Subcutaneous abdominal adipose tissue (tissue), 5 donors: ENCODE results near the gene ADAMTSL5.

ENCODE experiments used
- H3K27ac ChIP-seq: one replicate; pipeline ENCODE4 v1.7.0; 2013; ENCODE audit warnings: low read depth, mild to moderate bottlenecking, inconsistent platforms, low read length, moderate library complexity
- H3K27me3 ChIP-seq, 5 donors: one replicate each; pipeline ENCODE4 v1.7.0; 2013; ENCODE audit warnings: low read length in 5 of 5, inconsistent platforms in 1 of 5; ENCODE audit not compliant: control insufficient read depth in 5 of 5, insufficient read depth in 4 of 5
- H3K36me3 ChIP-seq, 5 donors: one replicate each; pipeline ENCODE4 v1.7.0; 2013; ENCODE audit warnings: low read length in 5 of 5; ENCODE audit not compliant: control insufficient read depth in 5 of 5, insufficient read depth in 5 of 5
- H3K4me1 ChIP-seq, 5 donors: one replicate each; pipeline ENCODE4 v1.7.0; 2013; ENCODE audit warnings: low read length in 5 of 5, mild to moderate bottlenecking in 3 of 5, moderate library complexity in 1 of 5; ENCODE audit not compliant: control insufficient read depth in 5 of 5, insufficient read depth in 5 of 5
- H3K4me3 ChIP-seq, 5 donors: one replicate each; pipeline ENCODE4 v1.7.0; 2013; ENCODE audit warnings: low read length in 5 of 5, low read depth in 1 of 5
- H3K9ac ChIP-seq, 5 donors: one replicate each; pipeline ENCODE4 v1.7.0; 2013; ENCODE audit warnings: low read length in 5 of 5, mild to moderate bottlenecking in 4 of 5, moderate library complexity in 3 of 5
- H3K9me3 ChIP-seq, 5 donors: one replicate each; pipeline ENCODE4 v1.7.0; 2013; ENCODE audit warnings: low read length in 5 of 5; ENCODE audit not compliant: control insufficient read depth in 5 of 5
- donor health status: healthy.
- donor health status: healthy.
- donor health status: healthy.
- donor health status: healthy.
- donor health status: healthy.

ADAMTSL5 gene

GRCh38 chr19:1507763-1508506, 4.9 kb downstream of the ADAMTSL5 start:
- H3K9me3 ChIP-seq: peaks cover 0 to 8% (median 6%) of the 10 kb centered on the region in 5 donors
- no peak overlapping the region for H3K9ac ChIP-seq
- peaks cover 18 to 44% (median 36%) of the 10 kb centered on the region in 5 donors for H3K27me3 ChIP-seq
- peaks cover 0 to 24% (median 18%) of the 10 kb centered on the region in 5 donors for H3K4me1 ChIP-seq
- H3K4me3 ChIP-seq: peak overlapping the region in 4 of 5 donors; percentile 40 to 70 (median 60)
- H3K27ac ChIP-seq: no peak overlapping the region
- H3K36me3 ChIP-seq: no peaks in the 10 kb centered on the region

- peak overlapping the region in 1 of 5 donors; percentile 70 for H3K4me3 ChIP-seq
- no peaks in the 10 kb centered on the region for H3K36me3 ChIP-seq
- no peak overlapping the region for H3K9ac ChIP-seq
- H3K4me1 ChIP-seq: peaks cover 0 to 21% (median 15%) of the 10 kb centered on the region in 5 donors
- H3K27me3 ChIP-seq: peaks cover 21 to 42% (median 36%) of the 10 kb centered on the region in 5 donors
- H3K9me3 ChIP-seq: peaks cover 0 to 8% (median 6%) of the 10 kb centered on the region in 5 donors
- H3K27ac ChIP-seq: no peak overlapping the region
Observed at GRCh38 chr19:1507192-1507660, 5.6 kb downstream of the ADAMTSL5 start.

- H3K4me1 ChIP-seq: peaks cover 0 to 21% (median 15%) of the 10 kb centered on the region in 5 donors
- H3K9ac ChIP-seq: no peak overlapping the region
- no peaks in the 10 kb centered on the region for H3K36me3 ChIP-seq
- peaks cover 15 to 34% (median 27%) of the 10 kb centered on the region in 5 donors for H3K27me3 ChIP-seq
- H3K9me3 ChIP-seq: peaks cover 0 to 8% (median 6%) of the 10 kb centered on the region in 5 donors
- H3K27ac ChIP-seq: no peak overlapping the region
- H3K4me3 ChIP-seq: no peak overlapping the region
Observed at GRCh38 chr19:1505991-1506881, 6.6 kb downstream of the ADAMTSL5 start.

- H3K4me3 ChIP-seq: no peak overlapping the region
- peaks cover 0 to 8% (median 6%) of the 10 kb centered on the region in 5 donors for H3K9me3 ChIP-seq
- H3K9ac ChIP-seq: no peak overlapping the region
- peaks cover 18 to 28% (median 27%) of the 10 kb centered on the region in 5 donors for H3K27me3 ChIP-seq
- H3K27ac ChIP-seq: no peak overlapping the region
- H3K4me1 ChIP-seq: peaks cover 0 to 21% (median 15%) of the 10 kb centered on the region in 5 donors
- H3K36me3 ChIP-seq: no peaks in the 10 kb centered on the region
Observed at GRCh38 chr19:1505012-1505411, 7.8 kb downstream of the ADAMTSL5 start.

GRCh38 chr19:1503925-1504773, 8.7 kb downstream of the ADAMTSL5 start:
- Histone ChIP-seq H3K4me3 (no peak overlapping the region), H3K27me3 (peaks cover 18 to 28% (median 27%) of the 10 kb centered on the region in 5 donors), H3K27ac (no peak overlapping the region), H3K9ac (no peak overlapping the region), H3K36me3 (no peaks in the 10 kb centered on the region), H3K9me3 (peaks cover 0 to 8% (median 6%) of the 10 kb centered on the region in 5 donors), H3K4me1 (peaks cover 0 to 21% (median 15%) of the 10 kb centered on the region in 5 donors)

- Histone ChIP-seq H3K4me3 (no peak overlapping the region), H3K27ac (no peak overlapping the region), H3K27me3 (peaks cover 18 to 28% (median 27%) of the 10 kb centered on the region in 5 donors)
Observed at GRCh38 chr19:1503089-1503924, 9.5 kb downstream of the ADAMTSL5 start.

GRCh38 chr19:1502433-1503088, 10.3 kb downstream of the ADAMTSL5 start:
- no peaks in the 10 kb centered on the region for H3K36me3 ChIP-seq
- H3K9me3 ChIP-seq: peaks cover 0 to 3% (median 0%) of the 10 kb centered on the region in 5 donors
- peaks cover 18 to 32% (median 28%) of the 10 kb centered on the region in 5 donors for H3K27me3 ChIP-seq
- H3K9ac ChIP-seq: no peak overlapping the region
- peaks cover 0 to 13% (median 9%) of the 10 kb centered on the region in 5 donors for H3K4me1 ChIP-seq
- no peak overlapping the region for H3K27ac ChIP-seq
- H3K4me3 ChIP-seq: no peak overlapping the region

More at GRCh38 chr19:1503089-1503924, 9.5 kb downstream of the ADAMTSL5 start:
- peaks cover 0 to 3% (median under 1%) of the 10 kb centered on the region in 5 donors for H3K9me3 ChIP-seq
- H3K9ac ChIP-seq: no peak overlapping the region
- peaks cover 0 to 18% (median 14%) of the 10 kb centered on the region in 5 donors for H3K4me1 ChIP-seq
- no peaks in the 10 kb centered on the region for H3K36me3 ChIP-seq

- Histone ChIP-seq H3K9ac (no peak overlapping the region), H3K4me1 (peaks cover 3 to 9% (median 6%) of the 10 kb centered on the region in 5 donors), H3K27ac (no peak overlapping the region), H3K4me3 (no peak overlapping the region), H3K9me3 (peaks cover 0 to 3% (median 0%) of the 10 kb centered on the region in 5 donors), H3K27me3 (peaks cover 26 to 37% (median 32%) of the 10 kb centered on the region in 5 donors), H3K36me3 (no peaks in the 10 kb centered on the region)
Observed at GRCh38 chr19:1501200-1501595, 11.6 kb downstream of the ADAMTSL5 start.
